CD4-positive, alpha-beta memory T cell (primary cell): ENCODE results near the gene GCK. TPM values are rescaled to one million over a fixed set of nuclear protein-coding genes. Genes with fewer than 3 reads are reported as not detected.
A peak's percentile ranks its signal among the peaks of the same experiment; 100 is the strongest.

Experiments
- CTCF ChIA-PET: fragments of 350-600 bp; sonication (Branson Sonifier 250); formaldehyde crosslinking; loops from one replicate; lab custom pipeline; 2021; ENCODE audit warnings: inconsistent platforms; ENCODE audit not compliant: partially characterized antibody; lab: Charles Lee
- POLR2A ChIA-PET: fragments of 350-600 bp; sonication (Branson Sonifier 250); formaldehyde crosslinking; loops from one replicate; lab custom pipeline; 2021; ENCODE audit not compliant: partially characterized antibody; lab: Charles Lee
- DNase-seq, 5 donors: peaks; one replicate each; pipeline versions ENCODE4 v3.0.0 to v3.0.0-alpha.2; 2020 to 2022; ENCODE audit warnings: mixed read lengths in 1 of 5
- H3K27ac ChIP-seq: one replicate; pipeline ENCODE4 v1.7.0; 2013; ENCODE audit warnings: low read depth, low read length
- H3K27me3 ChIP-seq: 2 replicates; pipeline ENCODE4 v1.7.0; 2013; ENCODE audit warnings: mild to moderate bottlenecking, low read length, moderate library complexity; ENCODE audit not compliant: insufficient read depth
- H3K36me3 ChIP-seq: 2 replicates; pipeline ENCODE4 v1.7.0; 2013; ENCODE audit warnings: mild to moderate bottlenecking, low read length, moderate library complexity; ENCODE audit not compliant: insufficient read depth
- H3K4me1 ChIP-seq: 2 replicates; pipeline ENCODE4 v1.7.0; 2013; ENCODE audit warnings: mild to moderate bottlenecking, low read length, moderate library complexity; ENCODE audit not compliant: insufficient read depth
- H3K4me3 ChIP-seq, 2 donors: one replicate each; pipeline ENCODE4 v1.7.0; 2013; ENCODE audit warnings: low read length in 2 of 2, mild to moderate bottlenecking in 1 of 2
- H3K9me3 ChIP-seq, 2 donors: one replicate each; pipeline ENCODE4 v1.7.0; 2013; ENCODE audit warnings: low read length in 2 of 2, control low read depth in 1 of 2; ENCODE audit not compliant: control insufficient read depth in 1 of 2
- H3K27ac Mint-ChIP-seq, 7 donors: one replicate each; pipeline ENCODE4 v1.8.0; 2020 to 2021; ENCODE audit warnings: mixed read lengths in 7 of 7, mild to moderate bottlenecking in 6 of 7, inconsistent platforms in 3 of 7, moderate library complexity in 3 of 7
- H3K27me3 Mint-ChIP-seq, 2 donors: one replicate each; pipeline ENCODE4 v1.8.0; 2020 to 2021; ENCODE audit warnings: mixed read lengths in 2 of 2
- H3K36me3 Mint-ChIP-seq, 2 donors: one replicate each; pipeline ENCODE4 v1.8.0; 2020 to 2021; ENCODE audit warnings: mixed read lengths in 2 of 2, inconsistent platforms in 1 of 2, mild to moderate bottlenecking in 1 of 2
- H3K4me1 Mint-ChIP-seq, 4 donors: one replicate each; pipeline ENCODE4 v1.8.0; 2020 to 2021; ENCODE audit warnings: mixed read lengths in 4 of 4, mild to moderate bottlenecking in 1 of 4
- H3K4me3 Mint-ChIP-seq, 8 donors: one replicate each; pipeline ENCODE4 v1.8.0; 2020 to 2021; ENCODE audit warnings: mixed read lengths in 8 of 8, mild to moderate bottlenecking in 7 of 8, moderate library complexity in 6 of 8, inconsistent platforms in 3 of 8
- H3K9me3 Mint-ChIP-seq, 8 donors: one replicate each; pipeline ENCODE4 v1.8.0; 2020 to 2021; ENCODE audit warnings: mixed read lengths in 8 of 8, mild to moderate bottlenecking in 5 of 8, inconsistent platforms in 3 of 8, moderate library complexity in 1 of 8
- intact Hi-C: fragments of 100-400 bp; cut with micrococcal nuclease; formaldehyde crosslinking; loops from one replicate; pipeline ENCODE4 v1.15.1; 2023
- polyA plus RNA-seq, 2 donors: library from polyadenylated mRNA; unstranded; fragments of 300-500 nt; fragmentation: Illumina TruSeq; gene quantifications; one replicate each; pipeline ENCODE4 v1.2.3, GENCODE V29; 2021
- total RNA-seq, 2 experiments: library from RNA; stranded (reverse); gene quantifications; one replicate each; pipeline ENCODE4 v1.2.3, GENCODE V29; 2021

The GCK gene
- total and polyA plus RNA-seq, 4 experiments from 2014 or later: 0.33 to 0.38 TPM; not detected in 2

DNA sequence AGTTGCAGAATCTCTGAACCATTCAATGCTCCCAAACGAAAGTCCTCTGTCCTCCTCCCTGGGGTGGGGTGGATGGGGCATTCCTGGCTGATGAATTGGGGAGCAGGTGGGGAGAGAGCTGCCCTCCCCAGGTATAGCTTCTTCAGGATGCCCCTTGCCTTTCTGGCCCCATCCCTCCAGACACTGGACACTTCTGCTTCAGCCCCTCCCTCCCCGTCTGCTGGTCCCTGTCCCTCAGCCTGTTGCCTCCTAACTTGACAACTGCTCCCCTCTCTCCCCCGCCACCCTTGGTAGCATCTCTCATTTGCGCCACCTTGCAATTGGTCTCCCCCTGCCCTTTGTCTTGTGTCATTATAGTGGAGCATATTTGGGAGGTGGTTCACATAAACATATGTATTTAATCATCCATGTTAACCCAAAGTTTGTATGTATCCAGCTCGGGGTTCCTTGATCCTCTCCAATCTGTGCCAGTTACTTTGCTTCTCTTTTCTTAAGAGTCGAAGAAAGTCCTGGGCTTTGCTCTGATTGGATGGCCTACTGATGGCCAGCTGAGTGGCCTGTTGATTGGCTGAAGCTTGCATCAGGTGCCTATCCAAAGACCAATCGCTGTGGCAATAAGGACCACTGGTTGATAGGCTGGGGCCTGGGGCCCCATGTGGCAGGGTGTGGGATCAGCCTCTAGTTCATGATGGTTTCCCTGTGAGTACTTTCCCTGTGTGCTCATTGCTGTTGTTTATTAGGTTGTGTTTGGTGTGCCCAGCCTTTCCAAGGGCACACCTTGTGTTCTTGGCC lies 4.0 kb upstream of the GCK start:
- no peak overlapping the region for H3K4me3 Mint-ChIP-seq
- H3K9me3 ChIP-seq: no peaks in the 10 kb centered on the region
- no peaks in the 10 kb centered on the region for H3K27me3 ChIP-seq
- no peak overlapping the region for H3K4me3 ChIP-seq
- DNase-seq: no peak
- H3K27me3 Mint-ChIP-seq: peaks cover 15 to 17% of the 10 kb centered on the region in 2 donors
- no peaks in the 10 kb centered on the region for H3K36me3 Mint-ChIP-seq
- intact Hi-C loops: no loop called here
- H3K4me1 Mint-ChIP-seq: no peaks in the 10 kb centered on the region
- ChIA-PET CTCF (no interaction called here), POLR2A (interaction anchor here (1.1 kb wide), 1 partner anchor 70 kb away, joined by 3 read pairs; the partner anchor contains the start of gene POLD2)
- no peak overlapping the region for H3K27ac ChIP-seq
- H3K36me3 ChIP-seq: no peaks in the 10 kb centered on the region
- H3K4me1 ChIP-seq: no peaks in the 10 kb centered on the region
- peak overlapping the region in 1 of 7 donors; percentile 44 for H3K27ac Mint-ChIP-seq
- no peaks in the 10 kb centered on the region for H3K9me3 Mint-ChIP-seq

DNA sequence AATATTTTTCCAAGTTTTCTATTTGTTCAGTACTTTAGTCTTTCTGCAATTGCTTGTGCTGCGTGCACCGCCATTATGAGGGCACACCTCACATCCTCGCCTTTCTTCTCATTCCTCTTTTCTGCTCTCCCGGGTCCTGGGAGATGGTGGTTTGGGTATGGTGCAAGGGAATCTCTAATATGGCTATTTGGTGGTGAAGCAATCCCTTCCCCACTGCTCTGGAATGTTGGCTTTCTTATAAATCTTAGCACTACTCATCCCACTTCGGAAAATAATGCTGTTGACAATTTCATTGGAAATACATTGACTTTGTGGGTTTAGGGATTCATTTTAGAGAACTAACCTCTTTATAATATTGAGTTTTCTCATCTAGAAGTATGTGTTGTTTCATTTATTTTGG lies 1.9 kb upstream of the GCK start:
- Mint-ChIP-seq H3K4me1 (no peaks in the 10 kb centered on the region), H3K36me3 (no peaks in the 10 kb centered on the region), H3K4me3 (no peak overlapping the region), H3K9me3 (no peaks in the 10 kb centered on the region), H3K27ac (no peak overlapping the region), H3K27me3 (peaks cover 8% of the 10 kb centered on the region in 2 donors)
- H3K4me3 ChIP-seq: no peak overlapping the region
- intact Hi-C loops: no loop called here
- POLR2A ChIA-PET: no interaction called here
- CTCF ChIA-PET: no interaction called here
- H3K36me3 ChIP-seq: no peaks in the 10 kb centered on the region
- no peaks in the 10 kb centered on the region for H3K9me3 ChIP-seq
- DNase-seq: no peak
- H3K27me3 ChIP-seq: no peaks in the 10 kb centered on the region
- H3K27ac ChIP-seq: no peak overlapping the region
- no peaks in the 10 kb centered on the region for H3K4me1 ChIP-seq

DNA sequence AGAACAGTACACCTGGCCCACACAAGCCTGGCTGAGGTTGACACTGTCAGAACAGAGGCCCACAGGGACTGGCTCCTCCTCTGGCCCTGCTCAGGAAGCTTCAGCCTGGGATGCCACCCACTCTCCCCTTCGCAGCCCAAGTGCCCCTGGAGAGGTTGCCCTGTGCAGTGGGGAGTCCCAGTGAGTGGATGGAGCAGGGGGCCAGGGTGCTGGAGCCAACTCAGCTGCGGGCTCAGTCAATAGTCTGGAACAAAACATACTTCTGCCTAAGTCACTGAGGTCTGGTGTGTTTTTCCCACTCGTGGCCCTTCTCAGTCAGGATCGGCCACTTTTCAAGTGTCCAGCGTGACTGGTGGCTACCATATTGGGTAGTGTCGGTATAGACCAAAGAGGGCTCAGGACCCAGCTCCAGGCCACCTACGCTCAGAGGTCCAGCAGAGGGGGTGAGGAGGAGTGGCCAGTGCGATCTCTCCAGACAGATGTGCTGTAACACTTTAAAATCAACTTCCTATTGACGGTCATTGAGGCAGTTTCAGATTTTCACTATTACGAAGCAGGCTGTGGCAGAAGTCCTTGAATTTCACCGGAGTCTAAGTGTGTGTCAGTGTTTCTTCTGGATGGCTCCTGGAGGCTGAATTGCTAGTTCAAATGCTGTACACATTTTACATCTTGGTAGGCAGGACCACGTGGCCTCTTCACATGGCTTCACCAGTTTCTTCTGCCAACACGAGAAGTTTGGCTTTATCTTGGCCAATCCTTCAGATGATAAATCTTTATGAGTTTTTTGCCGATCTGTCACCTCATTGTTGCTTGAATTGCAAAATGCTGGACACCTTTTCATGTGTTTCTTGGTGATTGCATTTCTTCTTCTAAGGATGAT lies 994 bp upstream of the GCK start:
- Mint-ChIP-seq H3K4me3 (no peak overlapping the region), H3K9me3 (no peaks in the 10 kb centered on the region), H3K27ac (no peak overlapping the region), H3K27me3 (peaks cover 8% of the 10 kb centered on the region in 2 donors), H3K36me3 (no peaks in the 10 kb centered on the region), H3K4me1 (no peaks in the 10 kb centered on the region)
- no peak overlapping the region for H3K27ac ChIP-seq
- POLR2A ChIA-PET: no interaction called here
- H3K9me3 ChIP-seq: no peaks in the 10 kb centered on the region
- CTCF ChIA-PET: no interaction called here
- no peaks in the 10 kb centered on the region for H3K36me3 ChIP-seq
- DNase-seq: no peak
- no peaks in the 10 kb centered on the region for H3K27me3 ChIP-seq
- no peaks in the 10 kb centered on the region for H3K4me1 ChIP-seq
- H3K4me3 ChIP-seq: no peak overlapping the region
- intact Hi-C loops: no loop called here

DNA sequence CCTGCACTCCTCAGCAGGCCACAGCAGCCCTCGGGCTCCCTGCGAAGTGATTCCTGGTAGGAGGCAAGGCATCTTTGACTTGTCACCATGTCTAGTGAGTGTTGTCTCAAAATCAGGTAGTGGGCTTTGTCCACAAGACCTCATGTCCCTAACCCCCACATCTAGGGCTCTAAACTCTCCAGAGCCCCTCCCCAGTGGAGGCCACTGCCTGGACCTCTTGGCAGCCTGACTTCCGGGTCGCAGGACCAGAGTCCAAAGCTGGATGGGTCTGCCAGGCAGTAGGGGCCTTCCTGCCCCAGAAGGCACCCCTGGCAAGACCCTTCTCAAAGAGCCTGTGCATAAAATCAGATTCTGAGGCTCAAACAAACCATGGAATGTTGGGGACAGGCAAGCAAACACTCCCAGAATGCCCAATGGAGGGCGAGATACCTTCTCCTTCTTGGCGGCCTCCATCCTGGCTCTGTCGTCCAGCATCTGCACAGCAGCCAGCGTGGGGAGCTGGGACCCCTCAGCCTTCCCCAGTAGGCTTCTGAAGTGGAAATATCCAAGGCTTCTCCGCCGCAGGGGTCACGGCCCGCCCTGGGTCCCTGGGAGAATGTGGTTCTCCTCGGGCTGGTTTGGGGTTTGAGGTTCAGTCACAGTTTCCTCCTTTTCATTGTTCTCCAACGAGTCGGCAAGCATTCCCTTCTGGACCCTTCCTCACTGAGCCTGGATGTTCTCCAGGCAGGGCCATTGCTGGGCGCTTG lies 586 bp downstream of the GCK start:
- DNase-seq: no peak
- H3K27me3 Mint-ChIP-seq: peaks cover 3 to 8% of the 10 kb centered on the region in 2 donors
- H3K36me3 ChIP-seq: no peaks in the 10 kb centered on the region
- no peaks in the 10 kb centered on the region for H3K9me3 Mint-ChIP-seq
- H3K27me3 ChIP-seq: no peaks in the 10 kb centered on the region
- no peaks in the 10 kb centered on the region for H3K36me3 Mint-ChIP-seq
- H3K4me1 Mint-ChIP-seq: no peaks in the 10 kb centered on the region
- H3K9me3 ChIP-seq: no peaks in the 10 kb centered on the region
- no peaks in the 10 kb centered on the region for H3K4me1 ChIP-seq
- POLR2A ChIA-PET: no interaction called here
- no peak overlapping the region for H3K4me3 ChIP-seq
- no peak overlapping the region for H3K4me3 Mint-ChIP-seq
- H3K27ac Mint-ChIP-seq: no peak overlapping the region
- intact Hi-C loops: no loop called here
- no peak overlapping the region for H3K27ac ChIP-seq
- CTCF ChIA-PET: interaction anchor here (0.5 kb wide), 1 partner anchor 167 kb away, joined by 3 read pairs; no protein-coding TSS in a partner anchor

DNA sequence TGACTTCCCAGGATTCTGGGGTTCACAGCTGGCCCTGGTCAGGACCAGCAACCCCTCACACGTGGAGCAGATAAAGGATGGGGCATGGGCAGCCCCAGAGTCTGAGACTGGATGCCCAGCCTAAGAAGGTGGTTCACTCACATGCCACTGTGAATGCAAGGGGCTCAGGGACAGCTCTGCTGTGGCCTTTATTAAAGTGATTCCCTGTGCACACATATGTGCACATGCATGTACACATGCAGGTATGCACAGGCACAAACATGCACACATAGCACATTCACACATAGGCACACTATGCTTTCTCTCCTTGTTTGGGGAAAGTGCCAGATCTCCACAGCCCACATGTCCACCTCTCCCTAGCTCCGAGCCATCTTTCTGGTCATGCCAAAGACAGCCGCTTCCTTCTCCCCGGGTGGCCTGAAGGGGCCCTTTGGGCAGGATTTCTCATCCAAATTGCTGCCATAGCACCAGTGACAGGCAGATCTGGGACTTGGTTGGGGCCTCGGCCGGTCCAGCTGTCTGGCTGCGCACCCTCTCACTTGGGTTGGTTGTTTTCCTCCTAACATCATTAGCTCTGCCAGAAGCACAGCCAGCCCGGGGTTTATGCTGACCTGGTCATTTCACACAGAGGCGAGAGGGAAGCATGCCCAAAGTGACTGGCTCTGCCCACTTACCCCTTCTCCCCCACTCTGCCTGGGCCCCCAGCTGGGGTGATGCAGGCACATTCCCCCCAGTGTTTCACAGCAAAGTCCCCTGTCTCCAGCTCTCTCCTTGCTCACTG lies 1.4 kb downstream of the GCK start:
- Mint-ChIP-seq H3K4me3 (no peak overlapping the region), H3K36me3 (no peaks in the 10 kb centered on the region), H3K9me3 (peaks cover 0 to 5% (median 3%) of the 10 kb centered on the region in 8 donors), H3K27me3 (peaks cover 5% of the 10 kb centered on the region in 2 donors), H3K4me1 (no peaks in the 10 kb centered on the region), H3K27ac (no peak overlapping the region)
- Histone ChIP-seq H3K9me3 (no peaks in the 10 kb centered on the region), H3K27me3 (no peaks in the 10 kb centered on the region), H3K4me3 (no peak overlapping the region), H3K4me1 (no peaks in the 10 kb centered on the region), H3K36me3 (no peaks in the 10 kb centered on the region), H3K27ac (no peak overlapping the region)
- intact Hi-C loops: no loop called here
- POLR2A ChIA-PET: no interaction called here
- no peak for DNase-seq
- CTCF ChIA-PET: interaction anchor here (0.5 kb wide), 1 partner anchor 166 kb away, joined by 3 read pairs; no protein-coding TSS in a partner anchor

DNA sequence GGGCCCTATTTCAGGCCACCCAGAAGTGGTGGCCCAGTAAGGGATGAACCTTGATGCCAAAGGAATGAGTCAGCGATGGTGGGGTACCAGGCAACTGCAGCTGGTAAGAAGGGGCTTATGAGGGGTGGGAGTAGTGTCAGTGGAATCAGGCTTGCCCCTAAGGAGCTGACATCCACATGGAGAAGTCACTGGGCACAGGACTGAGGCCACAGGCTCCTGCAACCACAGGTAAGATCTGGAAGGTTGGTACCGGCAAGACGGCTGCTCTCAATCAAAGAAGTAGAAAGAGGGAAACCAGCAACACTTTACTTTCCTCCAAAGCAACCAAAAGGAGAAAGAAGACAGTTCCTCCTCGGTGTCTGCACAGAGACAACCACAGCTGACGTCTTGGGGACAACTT lies 2.5 kb downstream of the GCK start:
- no peak for DNase-seq
- POLR2A ChIA-PET: no interaction called here
- H3K4me1 Mint-ChIP-seq: no peaks in the 10 kb centered on the region
- Histone ChIP-seq H3K9me3 (no peaks in the 10 kb centered on the region), H3K27ac (no peak overlapping the region), H3K36me3 (no peaks in the 10 kb centered on the region), H3K4me3 (no peak overlapping the region), H3K27me3 (no peaks in the 10 kb centered on the region), H3K4me1 (no peaks in the 10 kb centered on the region)
- intact Hi-C loops: no loop called here
- peak overlapping the region in 2 of 7 donors; percentile 20 to 64 for H3K27ac Mint-ChIP-seq
- H3K4me3 Mint-ChIP-seq: no peak overlapping the region
- peaks cover 0 to 12% (median 6%) of the 10 kb centered on the region in 8 donors for H3K9me3 Mint-ChIP-seq
- no peaks in the 10 kb centered on the region for H3K36me3 Mint-ChIP-seq
- CTCF ChIA-PET: no interaction called here
- H3K27me3 Mint-ChIP-seq: peaks cover 3 to 8% of the 10 kb centered on the region in 2 donors
